ENCODE measurements around the gene EEIG1. TPM values are rescaled to one million over a fixed set of nuclear protein-coding genes. Genes with fewer than 3 reads are reported as not detected.

Gene EEIG1
- total RNA-seq, 4 donors from 2014 or later = 7.0 to 22.0 (median 16.3) TPM

- no peak for ATAC-seq
- Histone ChIP-seq H3K4me3 (peak overlapping the region in 1 of 2 donors; percentile 17), H3K4me1 (peaks cover 1 to 85% (median 20%) of the 10 kb centered on the region in 3 donors), H3K9me3 (no peaks in the 10 kb centered on the region), H3K27ac (peak overlapping the region in 3 of 4 donors; percentile 34 to 62 (median 58)), H3K27me3 (no peaks in the 10 kb centered on the region), H3K36me3 (peaks cover 0 to 23% of the 10 kb centered on the region in 2 donors)
- WGBS, 2 donors (ENCODE audit: low coverage in 1 of 2) = 60 to 100% methylated on average over 1 to 6 of the region's 17 CpGs
- TF ChIP-seq POLR2A (IDR thresholded peaks at IDR 0.05) = no peak
- TF ChIP-seq POLR2AphosphoS5 (IDR thresholded peaks at IDR 0.05) = no peak
- TF ChIP-seq, protein P1, sequence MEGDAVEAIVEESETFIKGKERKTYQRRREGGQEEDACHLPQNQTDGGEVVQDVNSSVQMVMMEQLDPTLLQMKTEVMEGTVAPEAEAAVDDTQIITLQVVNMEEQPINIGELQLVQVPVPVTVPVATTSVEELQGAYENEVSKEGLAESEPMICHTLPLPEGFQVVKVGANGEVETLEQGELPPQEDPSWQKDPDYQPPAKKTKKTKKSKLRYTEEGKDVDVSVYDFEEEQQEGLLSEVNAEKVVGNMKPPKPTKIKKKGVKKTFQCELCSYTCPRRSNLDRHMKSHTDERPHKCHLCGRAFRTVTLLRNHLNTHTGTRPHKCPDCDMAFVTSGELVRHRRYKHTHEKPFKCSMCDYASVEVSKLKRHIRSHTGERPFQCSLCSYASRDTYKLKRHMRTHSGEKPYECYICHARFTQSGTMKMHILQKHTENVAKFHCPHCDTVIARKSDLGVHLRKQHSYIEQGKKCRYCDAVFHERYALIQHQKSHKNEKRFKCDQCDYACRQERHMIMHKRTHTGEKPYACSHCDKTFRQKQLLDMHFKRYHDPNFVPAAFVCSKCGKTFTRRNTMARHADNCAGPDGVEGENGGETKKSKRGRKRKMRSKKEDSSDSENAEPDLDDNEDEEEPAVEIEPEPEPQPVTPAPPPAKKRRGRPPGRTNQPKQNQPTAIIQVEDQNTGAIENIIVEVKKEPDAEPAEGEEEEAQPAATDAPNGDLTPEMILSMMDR (IDR thresholded peaks at IDR 0.05) = no peak
- TF ChIP-seq EP300 (IDR thresholded peaks at IDR 0.05) = no peak
Observed at GRCh38 chr9:127949827-127950512, 30.8 kb downstream of the EEIG1 start.

DNA sequence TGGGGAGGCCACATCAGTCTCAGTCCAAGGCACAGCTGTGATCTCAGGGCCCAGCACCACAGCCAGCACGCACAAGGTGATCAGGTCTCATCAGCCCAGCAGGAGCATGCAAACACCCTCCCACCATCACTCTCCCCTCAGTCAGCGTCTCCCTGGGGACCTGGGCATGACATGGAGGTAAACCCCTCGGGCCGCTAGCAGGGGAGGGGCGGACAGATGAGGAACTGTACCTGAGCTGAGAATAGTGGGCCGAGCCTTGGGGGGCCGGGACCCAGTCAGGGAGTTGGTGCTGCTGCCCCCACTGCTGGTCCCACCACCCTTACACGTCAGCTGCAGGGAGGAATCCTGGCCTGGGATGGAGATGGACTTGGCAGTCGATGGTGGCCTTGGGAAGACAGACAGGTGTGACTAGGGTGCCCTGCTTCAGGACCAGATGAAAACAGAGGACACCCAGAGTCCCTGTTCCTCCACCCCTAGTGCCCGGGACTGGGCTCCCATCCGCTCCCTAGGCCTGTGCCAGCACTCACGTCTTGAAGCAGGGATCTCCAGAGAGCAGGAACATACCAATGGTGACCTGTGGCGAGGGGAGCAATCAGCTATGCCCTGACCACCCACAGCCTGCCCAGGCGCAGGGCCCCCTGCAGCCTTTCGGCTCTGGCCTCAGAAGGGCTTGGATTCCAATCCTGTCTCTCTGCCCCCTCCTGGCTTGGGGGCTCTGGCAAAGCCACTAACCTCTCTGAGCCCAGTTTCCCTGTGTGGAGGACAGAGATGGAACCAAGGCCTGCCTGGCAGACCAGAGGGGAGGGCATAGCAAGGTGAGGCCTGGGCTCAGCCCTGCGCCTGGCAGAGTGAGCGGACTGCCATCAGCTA, 32.7 kb downstream of the EEIG1 start:
- Histone ChIP-seq H3K36me3 (peaks cover 0 to 37% of the 10 kb centered on the region in 2 donors), H3K4me1 (peaks cover 0 to 78% (median 11%) of the 10 kb centered on the region in 3 donors), H3K4me3 (no peak overlapping the region), H3K27ac (peak overlapping the region in 3 of 4 donors; percentile 43 to 60 (median 46)), H3K27me3 (no peaks in the 10 kb centered on the region), H3K9me3 (no peaks in the 10 kb centered on the region)
- WGBS, 2 donors (ENCODE audit: low coverage in 1 of 2) = 100% methylated on average over 1 of the region's 17 CpGs; no CpG with 5 or more reads in 1 of the 2 donors
- TF ChIP-seq POLR2AphosphoS5 (IDR thresholded peaks at IDR 0.05) = no peak
- no peak for TF ChIP-seq EP300 (IDR thresholded peaks at IDR 0.05)
- TF ChIP-seq, protein P1 (IDR thresholded peaks at IDR 0.05) = no peak
- no peak for TF ChIP-seq POLR2A (IDR thresholded peaks at IDR 0.05)
- no peak for ATAC-seq

DNA sequence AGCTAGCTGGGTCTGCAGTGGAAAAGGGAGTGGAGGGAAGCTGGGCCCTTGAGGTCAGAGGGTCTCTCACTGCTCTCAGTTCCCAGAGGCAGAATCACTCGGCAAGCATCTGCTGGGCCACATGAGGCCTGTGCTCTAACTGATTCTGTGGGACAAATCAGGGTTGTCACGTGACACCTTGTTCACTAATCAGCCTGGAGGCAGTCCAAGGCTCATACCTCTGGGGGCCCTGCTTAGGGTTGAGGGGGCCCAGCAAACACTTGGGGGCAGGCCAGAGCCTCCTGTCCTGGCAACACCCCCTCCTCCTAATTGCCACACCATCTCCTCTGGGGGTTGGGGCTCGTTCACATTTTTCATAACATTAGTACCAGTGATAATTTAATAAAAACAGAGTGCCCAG, 34.1 kb downstream of the EEIG1 start:
- Histone ChIP-seq H3K36me3 (peaks cover 0 to 51% of the 10 kb centered on the region in 2 donors), H3K27me3 (no peaks in the 10 kb centered on the region), H3K27ac (peak overlapping the region in 2 of 4 donors; percentile 27 to 43), H3K4me3 (no peak overlapping the region), H3K4me1 (peaks cover 0 to 78% (median 13%) of the 10 kb centered on the region in 3 donors), H3K9me3 (no peaks in the 10 kb centered on the region)
- 33% methylated on average over 1 of the region's 3 CpGs; no CpG with 5 or more reads in 1 of the 2 donors for WGBS, 2 donors (ENCODE audit: low coverage in 1 of 2)
- ATAC-seq = no peak
- TF ChIP-seq POLR2AphosphoS5 (IDR thresholded peaks at IDR 0.05) = no peak
- TF ChIP-seq, protein P1 (IDR thresholded peaks at IDR 0.05) = no peak
- no peak for TF ChIP-seq EP300 (IDR thresholded peaks at IDR 0.05)
- no peak for TF ChIP-seq POLR2A (IDR thresholded peaks at IDR 0.05)

- ATAC-seq = no peak
- Histone ChIP-seq H3K9me3 (no peaks in the 10 kb centered on the region), H3K27me3 (no peaks in the 10 kb centered on the region), H3K36me3 (peaks cover 0 to 59% of the 10 kb centered on the region in 2 donors), H3K4me3 (no peak overlapping the region), H3K27ac (peak overlapping the region in 2 of 4 donors; percentile 27 to 43), H3K4me1 (peaks cover 0 to 78% (median 11%) of the 10 kb centered on the region in 3 donors)
- TF ChIP-seq POLR2AphosphoS5 (IDR thresholded peaks at IDR 0.05) = no peak
- no peak for TF ChIP-seq EP300 (IDR thresholded peaks at IDR 0.05)
- no peak for TF ChIP-seq POLR2A (IDR thresholded peaks at IDR 0.05)
- TF ChIP-seq, protein P1 (IDR thresholded peaks at IDR 0.05) = no peak
- 73% methylated on average over 5 of the region's 9 CpGs; no CpG with 5 or more reads in 1 of the 2 donors for WGBS, 2 donors (ENCODE audit: low coverage in 1 of 2)
Observed at GRCh38 chr9:127945942-127946341, 34.8 kb downstream of the EEIG1 start.
